HL-60/S4 treated with phorbol 12-myristate 13-acetate at 8.2 ng/mL for 4 days and 3 days (cell line): ENCODE measurements around the gene BACE1.
"Not testable (repeated sequence)": the region's sequence is repeated elsewhere in the genome, so short reads cannot be mapped to it uniquely, and the experiment has no call there.

Experiments used
- in situ Hi-C: fragments of 300-500 bp; cut with MboI; formaldehyde crosslinking; loops from 2 replicates; pipeline ENCODE4 v1.15.0; 2022; ENCODE audit warnings: low sequenced_read_pairs

BACE1 gene

GRCh38 chr11:117279711-117280376, 36.2 kb downstream of the BACE1 start:
- in situ Hi-C loops = no loop called here

GRCh38 chr11:117278347-117278746, 37.7 kb downstream of the BACE1 start:
- in situ Hi-C loops = no loop called here

- in situ Hi-C loops = no loop called here
Observed at GRCh38 chr11:117273550-117274289, 42.3 kb downstream of the BACE1 start.

- in situ Hi-C loops = not testable (repeated sequence)
Observed at GRCh38 chr11:117272175-117272574, 43.9 kb downstream of the BACE1 start.

GRCh38 chr11:117271208-117271607, 44.8 kb downstream of the BACE1 start:
- in situ Hi-C loops = no loop called here

- in situ Hi-C loops = no loop called here
Observed at GRCh38 chr11:117269856-117270255, 46.2 kb downstream of the BACE1 start.

GRCh38 chr11:117265745-117266144, 50.3 kb downstream of the BACE1 start:
- in situ Hi-C loops = no loop called here

- in situ Hi-C loops = not testable (repeated sequence)
Observed at GRCh38 chr11:117264624-117265323, 51.3 kb downstream of the BACE1 start.

- in situ Hi-C loops = no loop called here
Observed at GRCh38 chr11:117259417-117259816, 56.6 kb downstream of the BACE1 start.

GRCh38 chr11:117258576-117258975, 57.5 kb downstream of the BACE1 start:
- in situ Hi-C loops = no loop called here

GRCh38 chr11:117256573-117256972, 59.5 kb downstream of the BACE1 start:
- in situ Hi-C loops = no loop called here

GRCh38 chr11:117255966-117256365, 60.1 kb downstream of the BACE1 start:
- in situ Hi-C loops = no loop called here

- in situ Hi-C loops = no loop called here
Observed at GRCh38 chr11:117251506-117251905, 64.5 kb downstream of the BACE1 start.

GRCh38 chr11:117249571-117249970, 66.5 kb downstream of the BACE1 start:
- in situ Hi-C loops = no loop called here

GRCh38 chr11:117248341-117248740, 67.7 kb downstream of the BACE1 start:
- in situ Hi-C loops = no loop called here

GRCh38 chr11:117239295-117239694, 76.8 kb downstream of the BACE1 start:
- in situ Hi-C loops = no loop called here

GRCh38 chr11:117238221-117238620, 77.8 kb downstream of the BACE1 start:
- in situ Hi-C loops = no loop called here
